Fibroblast of mammary gland (primary cell): Measurements from ENCODE around the gene PIAS1.
"Not testable (repeated sequence)": the region's sequence is repeated elsewhere in the genome, so short reads cannot be mapped to it uniquely, and the experiment has no call there.

ENCODE experiments used
- DNase-seq: peaks from one replicate; pipeline ENCODE4 v3.0.0-alpha.2; 2010; ENCODE audit warnings: low read depth
- H3K4me3 ChIP-seq: 2 replicates; pipeline ENCODE4 v1.5.1; 2011; ENCODE audit warnings: low read depth, mild to moderate bottlenecking, low read length, moderate library complexity; ENCODE audit not compliant: control insufficient read depth
- CTCF ChIP-seq: conservative IDR thresholded peaks from 2 replicates; pipeline ENCODE4 v1.5.1; 2011; ENCODE audit warnings: low read depth, low read length, inconsistent platforms; ENCODE audit not compliant: control insufficient read depth, insufficient read depth

The PIAS1 gene

DNA sequence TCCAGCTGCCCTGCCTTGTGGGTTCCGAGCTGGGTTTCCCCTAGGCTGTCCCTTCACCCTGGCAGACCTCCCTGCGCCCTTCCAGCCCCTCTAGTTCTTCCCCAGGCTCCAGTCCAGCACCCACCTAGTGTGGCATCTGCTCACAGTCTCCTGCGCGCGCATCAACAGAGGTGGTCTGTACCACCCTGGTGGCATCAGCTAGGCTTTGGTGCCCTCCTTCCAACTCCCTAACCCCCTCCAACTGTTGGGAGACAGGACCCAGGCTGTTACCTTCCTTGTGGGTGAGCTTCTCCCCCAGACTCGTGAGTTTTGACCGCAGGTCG lies 143.0 kb downstream of the PIAS1 start:
- TF ChIP-seq CTCF, result no peak
- H3K4me3 ChIP-seq, result no peak overlapping the region
- no peak for DNase-seq

- TF ChIP-seq CTCF, result no peak
- no peak overlapping the region for H3K4me3 ChIP-seq
- no peak for DNase-seq
Measured at GRCh38 chr15:68197661-68198437, 143.7 kb downstream of the PIAS1 start.

DNA sequence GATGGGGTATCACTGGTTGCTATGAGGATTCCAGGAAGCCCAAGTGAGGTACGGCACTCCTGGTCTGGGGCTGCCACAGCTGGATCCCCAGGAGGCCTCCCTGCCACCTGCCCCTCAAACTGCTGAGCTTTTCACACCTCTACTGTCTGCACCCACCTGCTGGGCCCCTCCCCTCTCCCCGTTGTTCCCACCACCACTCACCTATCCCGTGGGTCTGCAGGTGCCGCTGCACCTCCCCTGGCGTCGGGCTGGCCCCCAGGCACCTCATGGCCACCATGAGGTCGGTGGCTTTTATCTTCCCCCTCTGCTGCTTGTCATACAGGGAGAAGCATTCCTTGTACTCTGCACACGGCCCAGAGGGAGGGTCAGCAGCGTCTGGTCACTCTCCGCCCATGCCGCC lies 145.2 kb downstream of the PIAS1 start:
- no peak overlapping the region for H3K4me3 ChIP-seq
- DNase-seq, result no peak
- no peak for TF ChIP-seq CTCF

DNA sequence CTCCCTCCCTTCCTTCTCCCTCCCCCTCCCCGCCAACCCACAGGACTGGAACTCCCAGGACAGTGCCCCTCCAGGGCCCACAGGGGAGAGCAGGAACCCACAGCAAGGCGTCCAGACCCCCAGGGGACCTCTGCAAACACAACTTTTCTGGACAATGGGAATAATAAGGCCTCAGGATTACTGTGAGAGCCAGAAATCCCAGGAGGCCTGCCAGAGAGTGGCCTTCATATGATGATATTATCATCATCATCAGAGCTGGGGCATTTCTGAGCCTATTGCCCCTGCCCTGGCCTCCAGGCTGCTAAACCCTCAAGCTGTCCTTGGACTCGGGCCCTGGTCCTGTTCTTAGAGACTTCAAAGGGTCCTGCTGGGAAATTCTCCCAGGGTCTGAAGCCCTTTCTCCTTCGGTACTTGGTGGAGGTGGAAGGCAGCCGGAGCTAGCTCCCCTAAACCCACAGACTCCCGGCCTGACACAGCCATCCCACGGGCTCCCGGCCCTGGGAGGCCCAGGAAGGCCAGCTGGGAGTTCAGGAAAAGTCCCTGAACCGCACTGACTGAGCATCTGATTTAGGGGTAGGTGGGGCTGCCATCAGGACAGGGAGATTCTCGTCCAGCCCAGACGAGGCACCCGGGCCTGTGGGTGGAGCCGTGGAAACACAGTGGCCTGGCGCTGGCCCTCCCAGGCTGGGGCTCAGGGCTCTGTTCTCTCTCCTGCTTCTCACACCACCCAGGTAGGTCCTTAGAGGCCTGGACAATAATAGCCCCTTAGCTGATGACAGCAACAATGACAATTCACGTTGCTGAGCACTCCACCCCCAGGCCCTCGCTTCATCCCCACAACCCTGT lies 146.1 kb downstream of the PIAS1 start:
- TF ChIP-seq CTCF, result no peak
- no peak for DNase-seq
- no peak overlapping the region for H3K4me3 ChIP-seq

DNA sequence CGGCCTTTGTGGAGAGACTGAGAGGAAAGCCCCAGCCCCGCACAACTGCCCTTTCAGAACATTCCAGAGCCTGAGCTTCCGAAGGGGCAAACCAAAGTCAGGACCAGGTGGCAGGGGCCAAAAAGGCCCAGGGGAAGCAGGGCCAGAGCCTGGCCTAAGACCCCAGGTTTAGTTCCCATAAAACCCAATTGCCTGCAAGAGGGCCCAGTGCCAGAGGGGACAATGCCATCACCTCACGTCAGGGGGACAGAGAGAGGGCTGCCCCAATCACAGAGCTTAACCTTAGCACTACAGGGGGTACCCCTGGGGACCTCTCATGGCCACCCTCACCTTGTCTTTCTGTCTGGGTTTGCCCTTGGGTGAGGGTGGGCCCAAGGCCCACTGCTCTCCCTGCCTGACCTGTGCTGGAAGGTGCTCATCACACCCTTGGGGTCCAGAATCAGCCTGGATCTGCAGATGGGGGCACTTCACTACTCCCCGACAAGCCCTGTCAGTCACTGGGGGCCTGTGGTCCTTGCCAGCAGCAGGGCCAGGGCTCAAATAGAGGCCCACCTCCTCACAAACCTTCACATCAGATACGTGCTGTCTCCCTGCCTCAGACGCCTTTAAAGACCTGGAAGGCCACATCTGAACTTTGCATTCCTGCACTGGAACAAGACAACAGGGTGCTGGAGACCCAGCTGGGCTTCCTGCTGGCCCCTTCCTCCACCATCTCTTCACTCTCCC lies 147.2 kb downstream of the PIAS1 start:
- no peak for TF ChIP-seq CTCF
- no peak for DNase-seq
- no peak overlapping the region for H3K4me3 ChIP-seq

DNA sequence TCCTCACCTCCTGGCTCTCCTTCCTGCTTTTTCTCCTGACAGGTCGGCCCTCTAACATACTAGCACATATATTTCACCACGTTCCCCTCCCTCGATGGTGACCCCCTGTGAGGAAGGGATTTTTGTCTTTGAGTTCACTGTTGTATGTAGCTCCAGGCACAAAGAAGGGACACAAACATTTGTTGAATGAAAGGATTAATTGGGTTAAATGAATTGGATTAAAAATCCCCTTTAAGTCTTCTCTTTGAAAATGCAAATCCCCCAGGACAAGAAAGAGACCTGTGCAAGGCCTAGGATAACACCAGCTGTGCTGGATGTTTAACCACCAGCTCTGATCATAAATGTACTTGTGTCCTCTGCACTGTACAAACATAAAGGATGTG lies 147.8 kb downstream of the PIAS1 start:
- H3K4me3 ChIP-seq, result no peak overlapping the region
- DNase-seq, result no peak
- no peak for TF ChIP-seq CTCF

DNA sequence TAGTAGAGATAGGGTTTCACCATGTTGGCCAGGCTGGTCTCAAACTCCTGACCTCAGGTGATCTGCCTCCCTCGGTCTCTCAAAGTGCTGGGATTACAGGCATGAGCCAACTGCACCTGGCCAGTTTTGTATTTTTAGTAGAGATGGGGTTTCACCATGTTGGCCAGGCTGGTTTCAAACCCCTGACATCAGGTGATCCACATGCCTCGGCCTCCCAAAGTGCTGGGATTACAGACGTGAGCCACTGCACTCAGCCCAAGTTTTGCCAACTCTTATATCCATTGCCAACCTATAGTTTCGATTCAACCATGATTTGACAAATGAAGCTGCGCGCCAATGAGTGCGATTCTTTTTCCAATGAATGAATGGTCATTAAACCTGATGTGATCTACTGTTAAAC lies 148.9 kb downstream of the PIAS1 start:
- not testable (repeated sequence) for H3K4me3 ChIP-seq, DNase-seq
